Left cardiac atrium (tissue), 4 donors: ENCODE results near the gene MVB12B. TPM values are rescaled to one million over a fixed set of nuclear protein-coding genes. Genes with fewer than 3 reads are reported as not detected.

Experiments used
- ATAC-seq, 2 donors: fragments of 200-7000 bp; cut with Tn5 transposase; one replicate each; pipeline ENCODE4 v1.9.1; 2020; ENCODE audit warnings: mild to moderate bottlenecking in 2 of 2, moderate library complexity in 2 of 2
- DNase-seq: peaks from one replicate; pipeline ENCODE4 v3.0.0-alpha.2; 2020
- intact Hi-C, 2 donors: fragments of 100-400 bp; cut with DNase I; formaldehyde crosslinking; loops; one replicate each; pipeline versions ENCODE4 v1.14.1 to v1.15.1; 2022 to 2023
- total RNA-seq, 2 donors: library from RNA; stranded (reverse); fragmentation: NEBNext Ultra II Directional; extraction: Animal tissue kit (Norgen Biotek cat#: 25700); gene quantifications; one replicate each; pipeline ENCODE4 v1.2.1, GENCODE V29; 2021
- donor health status: DM: no; HTN: yes; CAD: no.
- donor health status: DM: no; HTN: yes; CAD: no; lungs with severe emphysema.
- donor health status: DM: yes; HTN: yes; CAD: no.
- donor health status: Dilated cardiomyopathy.

The MVB12B gene
- total RNA-seq, 2 donors from 2014 or later, result 9.7 to 12.3 TPM

DNA sequence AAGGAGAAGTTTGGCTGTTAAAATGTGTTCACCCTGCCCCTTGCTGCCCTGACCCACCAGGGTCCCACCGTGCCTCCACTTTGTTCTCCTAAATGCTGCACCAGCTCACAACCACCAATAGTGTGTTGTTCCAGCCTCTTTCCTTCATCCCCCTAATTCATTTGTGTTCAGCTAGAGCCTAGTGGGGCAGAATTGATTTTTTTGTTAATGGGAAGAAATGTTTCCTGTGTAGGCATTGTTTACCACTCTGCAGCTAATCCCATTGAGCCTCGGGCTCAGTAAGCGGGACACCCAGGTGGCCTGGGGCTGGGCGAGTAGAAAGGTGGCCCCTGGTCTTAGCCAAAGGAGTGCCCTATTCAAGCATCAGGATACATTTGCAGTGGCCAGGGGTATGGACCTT, 127.6 kb downstream of the MVB12B start:
- intact Hi-C loops, result no loop called here
- ATAC-seq (no peak), DNase-seq (no peak)

DNA sequence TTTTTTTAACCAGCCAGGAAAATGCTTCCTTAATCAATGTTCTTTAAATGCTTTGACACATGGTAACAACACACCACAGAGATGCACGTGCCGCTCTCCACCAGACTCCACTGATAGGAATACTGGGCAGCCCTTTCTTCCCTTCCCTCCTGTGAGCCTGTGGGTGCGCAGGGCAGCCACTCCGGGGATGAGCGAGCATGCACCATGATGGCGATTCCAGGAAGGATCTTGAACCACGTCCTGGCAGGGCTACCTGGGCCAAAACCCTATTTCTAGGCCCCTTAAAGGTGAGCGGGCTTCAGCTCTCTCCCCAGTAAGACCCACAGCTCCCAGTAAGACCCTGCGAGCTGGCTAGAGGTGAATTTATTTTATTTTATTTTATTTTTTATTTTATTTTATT, 128.2 kb downstream of the MVB12B start:
- DNase-seq, result no peak
- intact Hi-C loops, result no loop called here
- ATAC-seq, result no peak

DNA sequence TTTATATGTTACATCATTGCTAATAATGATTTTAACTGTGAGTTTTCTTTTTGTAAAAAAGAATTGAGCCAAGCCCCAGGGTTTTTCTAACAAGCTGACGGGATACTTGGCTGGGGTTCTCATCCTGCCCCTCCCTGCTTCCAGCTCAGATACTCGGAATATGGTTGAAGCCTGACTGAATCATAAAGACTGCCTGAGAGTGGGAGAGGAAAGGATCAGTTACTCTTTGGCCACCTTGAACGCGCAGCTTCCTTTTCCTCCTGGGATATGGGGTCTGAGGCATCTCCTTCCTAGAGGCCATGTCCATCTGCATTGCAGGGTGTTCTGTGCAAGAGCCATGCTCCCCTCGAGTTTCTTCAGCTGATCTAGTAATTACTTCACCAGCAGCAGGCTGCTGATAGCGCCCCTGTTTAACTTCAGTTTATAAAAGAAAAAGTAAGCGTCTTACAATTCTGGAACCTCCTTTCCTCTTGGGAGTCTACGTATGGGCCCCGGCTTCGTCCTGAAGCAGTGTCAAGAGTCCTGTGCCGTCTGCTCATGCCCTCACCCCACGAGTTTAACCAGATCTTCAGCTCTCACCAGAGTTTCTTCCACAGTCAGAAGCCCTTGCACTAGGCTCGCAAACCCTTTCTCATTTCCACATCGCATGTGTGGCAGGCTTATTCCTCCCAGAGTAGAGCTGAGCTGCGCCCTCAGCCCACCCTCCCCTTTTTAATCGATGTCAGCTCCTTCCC, 130.0 kb downstream of the MVB12B start:
- DNase-seq (no peak), ATAC-seq (peak in 1 of 2 donors; percentile 72)
- intact Hi-C loops, result no loop called here

DNA sequence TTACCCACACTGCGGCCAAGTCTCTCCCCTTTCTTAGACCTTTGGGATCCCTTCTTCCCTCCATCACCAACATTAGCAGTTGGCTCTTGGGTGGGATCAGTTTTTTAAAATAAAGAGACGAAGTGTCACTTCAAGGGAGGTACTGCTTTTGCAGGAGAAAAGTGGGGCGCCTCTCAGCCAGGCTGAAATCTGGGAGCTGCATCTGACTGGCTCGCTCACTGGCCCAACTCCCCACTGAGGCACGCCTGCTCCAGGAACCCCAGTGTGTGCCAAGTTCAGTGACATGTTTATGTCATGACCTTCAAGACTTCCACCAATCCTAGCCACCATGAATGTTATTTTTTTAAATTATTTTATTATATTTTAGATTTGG, 130.5 kb downstream of the MVB12B start:
- DNase-seq (no peak), ATAC-seq (no peak)
- intact Hi-C loops, result no loop called here

DNA sequence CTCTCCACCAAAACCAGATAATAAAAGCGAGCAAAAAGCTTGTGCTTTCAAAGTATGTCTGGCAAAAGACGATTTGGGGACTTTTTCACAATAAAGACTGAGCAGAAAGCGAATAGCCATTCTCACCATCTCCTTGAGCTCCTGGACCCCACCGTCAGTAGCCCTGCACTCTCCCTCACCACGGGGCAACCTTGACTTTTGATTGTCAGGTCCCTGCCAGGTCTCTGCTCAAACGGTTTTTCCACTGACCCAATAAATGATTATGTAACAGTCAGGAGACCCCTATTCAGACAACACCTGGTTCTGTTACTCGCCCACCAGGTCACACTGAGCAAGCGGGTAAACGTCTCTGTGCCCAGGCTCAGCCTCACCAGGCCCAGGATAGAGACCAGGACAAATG, 131.3 kb downstream of the MVB12B start:
- ATAC-seq (no peak), DNase-seq (no peak)
- intact Hi-C loops, result no loop called here

DNA sequence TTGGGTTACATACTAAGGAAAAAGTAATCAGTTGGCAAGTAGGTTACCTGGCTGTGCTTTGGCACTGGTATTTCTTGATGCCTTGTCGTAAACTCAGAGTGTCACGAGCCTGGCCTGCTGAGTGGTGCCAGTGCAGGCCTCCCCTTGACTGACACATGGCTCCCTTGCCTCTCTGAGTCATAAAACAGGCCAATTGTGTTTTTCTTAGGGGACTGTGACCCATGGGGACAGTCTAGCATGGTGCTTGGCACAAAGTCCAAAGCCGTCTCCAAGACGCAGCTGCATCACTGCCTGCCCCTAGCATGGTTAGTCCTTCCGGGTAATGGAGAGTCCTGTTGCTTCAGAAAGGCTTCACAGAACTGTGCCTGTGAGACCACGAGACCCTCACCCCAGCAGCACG, 132.5 kb downstream of the MVB12B start:
- no peak for ATAC-seq

DNA sequence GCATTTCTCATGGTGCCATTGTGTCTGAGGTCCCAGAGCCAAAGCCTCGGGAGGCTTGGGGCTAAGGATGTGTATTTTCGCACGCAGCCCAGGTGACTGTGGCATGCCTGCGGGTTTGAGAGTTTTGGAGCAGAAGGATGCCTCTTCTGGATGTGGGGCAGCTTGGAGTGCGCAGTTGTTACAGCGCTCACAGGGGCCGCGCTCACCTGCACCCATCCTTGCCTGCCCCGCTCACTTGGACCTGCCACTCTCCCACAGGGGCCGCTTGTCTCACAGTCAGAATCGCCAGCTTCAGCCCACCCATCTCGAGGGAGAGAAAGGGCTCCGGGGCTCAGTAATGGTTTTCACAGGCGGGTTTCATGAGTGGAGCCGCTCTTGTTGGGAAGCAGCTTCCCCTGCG, 132.9 kb downstream of the MVB12B start:
- DNase-seq (no peak), ATAC-seq (no peak)
- intact Hi-C loops, result no loop called here

More for the DNA sequence above, 132.5 kb downstream of the MVB12B start:
- intact Hi-C loops, result no loop called here
- no peak for DNase-seq

DNA sequence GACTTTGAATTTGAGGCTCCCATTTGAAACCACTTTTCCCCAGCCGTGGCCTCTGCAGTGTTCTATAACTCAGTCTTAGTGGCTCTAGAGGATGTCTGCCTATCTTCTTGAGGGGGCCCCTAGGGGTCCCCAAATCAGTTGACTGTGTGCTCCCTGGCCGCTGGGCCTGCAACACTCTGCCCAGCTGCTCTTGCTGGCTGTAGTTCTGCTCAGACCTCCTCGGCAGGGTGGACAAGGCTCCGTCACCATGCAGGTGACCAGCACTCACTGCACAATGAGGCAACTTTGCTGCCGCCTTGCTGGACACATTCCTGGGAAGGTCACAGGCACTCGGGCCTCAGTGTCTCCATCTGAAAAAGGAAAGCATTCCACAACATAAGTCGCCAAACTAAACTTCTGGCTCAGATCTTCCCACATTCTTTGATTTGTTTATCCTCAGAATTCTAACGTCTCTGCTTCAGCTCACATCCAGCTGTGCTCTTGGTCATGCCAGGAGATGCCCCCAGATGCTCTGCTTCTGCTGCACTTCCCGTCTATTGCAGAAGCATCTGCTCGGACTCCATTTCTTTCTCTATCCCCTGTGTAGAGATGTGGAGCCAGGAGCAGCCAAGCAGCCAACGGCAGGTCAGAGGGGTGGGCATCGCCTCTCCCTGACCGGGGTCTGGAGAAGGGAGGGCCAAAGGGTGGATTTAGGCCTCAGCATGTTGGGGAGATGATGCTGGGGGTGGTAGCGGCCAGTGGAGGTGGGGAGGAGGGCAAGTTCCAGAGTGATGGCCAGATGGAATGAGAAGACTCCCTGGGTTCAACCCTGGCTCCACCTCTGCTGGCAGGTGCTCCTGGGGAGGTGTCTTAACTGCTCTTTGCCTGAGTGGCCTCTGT, 133.6 kb downstream of the MVB12B start:
- intact Hi-C loops, result no loop called here
- DNase-seq (no peak), ATAC-seq (no peak)

DNA sequence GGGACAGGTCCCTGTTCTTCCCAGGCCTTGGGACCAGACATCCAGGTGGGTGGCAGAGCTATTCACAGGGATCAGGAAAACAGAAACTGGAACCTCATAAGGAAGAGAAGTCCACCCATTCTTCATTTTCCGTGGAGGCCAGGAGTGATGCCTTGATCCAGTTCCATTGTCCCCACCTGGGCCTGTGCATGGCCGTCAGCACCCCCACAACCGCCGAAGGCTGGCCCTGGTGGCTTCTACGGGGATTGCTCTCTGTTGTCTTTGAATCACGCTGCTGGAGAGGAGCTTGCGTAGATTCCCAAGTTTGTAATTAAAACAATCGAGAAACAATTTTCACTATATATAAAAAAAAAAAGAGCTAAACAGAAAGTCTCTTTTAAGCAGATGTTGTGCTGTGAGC, 134.4 kb downstream of the MVB12B start:
- ATAC-seq (no peak), DNase-seq (no peak)
- intact Hi-C loops, result no loop called here

DNA sequence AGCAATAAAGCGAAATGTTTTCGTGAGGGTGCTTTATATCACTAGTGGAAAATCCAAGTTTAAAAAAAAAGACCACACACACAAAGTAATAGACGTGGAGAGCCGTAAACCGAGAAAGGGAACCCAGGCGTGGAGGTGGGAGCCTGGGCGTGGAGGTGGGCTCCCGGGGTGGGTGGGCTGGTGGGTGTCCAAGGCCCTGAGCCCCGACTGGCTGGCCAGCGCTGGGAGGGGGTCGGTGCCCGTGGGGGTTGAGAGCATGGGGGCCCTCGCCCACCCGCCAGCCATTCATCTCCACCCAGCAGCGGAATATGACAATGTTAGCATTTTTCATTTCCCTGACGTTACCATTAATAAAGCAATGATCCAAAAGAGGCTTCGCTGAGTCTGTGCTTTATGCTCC, 135.0 kb downstream of the MVB12B start:
- DNase-seq, result no peak
- intact Hi-C loops, result no loop called here
- ATAC-seq, result no peak

DNA sequence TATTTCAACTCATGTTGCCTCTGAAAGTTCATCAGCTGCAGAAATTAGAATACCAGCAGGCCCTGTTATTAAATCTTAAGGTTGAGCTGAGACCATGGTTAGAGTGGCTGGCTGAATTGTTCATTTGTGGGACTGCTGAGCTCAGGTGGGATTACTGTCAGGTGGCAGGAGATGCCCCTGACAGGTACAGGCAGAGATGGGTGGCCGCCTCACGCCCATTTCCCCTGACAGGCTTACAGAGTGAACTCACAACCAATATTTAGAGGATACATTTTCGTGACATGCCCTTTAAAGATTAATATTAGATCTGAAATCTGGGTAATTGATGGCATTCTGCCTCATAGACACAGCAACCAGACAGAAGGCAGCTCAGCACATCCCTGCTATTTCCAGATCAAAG, 136.0 kb downstream of the MVB12B start:
- ATAC-seq (no peak), DNase-seq (no peak)
- intact Hi-C loops, result no loop called here

DNA sequence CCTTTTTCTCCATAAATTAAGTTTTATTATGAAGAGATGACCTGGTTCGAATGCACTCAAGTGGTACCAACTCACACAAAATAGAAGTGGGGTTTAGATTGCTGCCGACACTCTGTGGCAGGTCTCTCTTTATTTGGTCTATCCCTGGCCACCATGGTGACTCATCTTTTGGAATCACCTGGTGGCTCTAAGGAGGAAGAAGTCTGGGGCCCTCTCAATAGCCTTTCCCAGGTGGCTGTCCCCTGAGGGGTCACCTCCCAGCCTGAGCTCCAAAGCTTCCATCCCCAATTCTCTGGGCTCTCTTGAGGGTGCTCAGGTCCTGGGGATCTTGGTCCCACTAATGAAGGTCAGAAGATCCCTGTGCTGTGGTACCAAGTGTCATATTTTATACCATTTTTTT, 136.8 kb downstream of the MVB12B start:
- no peak for ATAC-seq
- intact Hi-C loops, result no loop called here
- DNase-seq, result no peak

DNA sequence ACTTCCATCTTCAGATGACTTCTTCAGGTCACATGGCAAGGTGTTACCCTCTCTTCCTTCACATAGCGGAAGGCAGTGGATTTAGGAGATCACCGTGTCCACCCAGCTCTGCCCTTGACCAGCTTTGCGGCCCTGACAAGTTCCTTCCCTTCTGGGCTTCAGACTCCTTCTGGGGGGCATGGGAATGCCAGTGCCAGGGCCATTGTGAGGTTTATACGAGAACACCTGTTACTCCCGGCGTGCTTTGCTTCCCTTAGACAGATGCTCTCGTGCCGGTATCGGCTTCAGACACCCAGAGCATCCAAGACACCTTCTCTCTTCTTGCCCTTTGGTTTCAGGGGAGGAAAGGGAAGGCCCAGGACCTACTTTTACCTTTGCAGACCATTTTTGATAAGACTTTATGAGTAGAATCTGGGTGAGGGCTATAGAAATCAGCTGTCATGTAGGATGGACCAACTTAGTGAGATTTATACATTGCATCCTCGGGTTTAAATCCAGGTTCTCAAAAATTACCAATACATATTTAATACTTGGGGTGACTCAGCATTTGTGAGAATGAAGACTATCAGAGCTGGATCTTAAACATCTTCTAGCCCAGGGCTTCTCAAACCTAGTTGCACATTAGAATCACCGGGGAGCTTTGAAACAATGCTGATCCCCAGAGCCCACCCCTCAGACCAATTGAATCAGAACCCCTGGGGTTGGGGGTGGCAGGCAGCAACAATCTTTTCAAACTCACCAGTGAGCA, 138.2 kb downstream of the MVB12B start:
- intact Hi-C loops, result no loop called here

DNA sequence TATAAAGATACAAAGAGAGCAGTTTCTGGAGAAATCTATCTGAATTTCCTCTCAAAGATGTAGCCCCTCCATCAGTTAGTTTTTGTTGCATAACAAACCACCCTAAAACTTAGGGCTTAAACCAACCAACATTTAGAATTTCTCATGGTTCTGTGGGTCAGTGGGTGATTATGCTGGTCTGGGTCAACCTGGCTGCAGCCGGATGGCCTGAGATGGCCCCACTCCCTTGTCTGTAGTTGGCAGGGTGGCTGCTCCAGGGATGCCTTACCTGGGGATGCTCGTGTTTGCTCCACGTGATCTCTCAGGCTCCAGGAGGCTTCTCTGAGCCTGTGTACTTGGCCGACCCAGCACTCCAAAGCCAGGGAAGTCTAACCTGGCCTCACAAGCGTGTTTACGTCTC, 139.3 kb downstream of the MVB12B start:
- DNase-seq (no peak), ATAC-seq (no peak)
- intact Hi-C loops, result no loop called here

More for the DNA sequence above, 138.2 kb downstream of the MVB12B start:
- DNase-seq (no peak), ATAC-seq (no peak)

DNA sequence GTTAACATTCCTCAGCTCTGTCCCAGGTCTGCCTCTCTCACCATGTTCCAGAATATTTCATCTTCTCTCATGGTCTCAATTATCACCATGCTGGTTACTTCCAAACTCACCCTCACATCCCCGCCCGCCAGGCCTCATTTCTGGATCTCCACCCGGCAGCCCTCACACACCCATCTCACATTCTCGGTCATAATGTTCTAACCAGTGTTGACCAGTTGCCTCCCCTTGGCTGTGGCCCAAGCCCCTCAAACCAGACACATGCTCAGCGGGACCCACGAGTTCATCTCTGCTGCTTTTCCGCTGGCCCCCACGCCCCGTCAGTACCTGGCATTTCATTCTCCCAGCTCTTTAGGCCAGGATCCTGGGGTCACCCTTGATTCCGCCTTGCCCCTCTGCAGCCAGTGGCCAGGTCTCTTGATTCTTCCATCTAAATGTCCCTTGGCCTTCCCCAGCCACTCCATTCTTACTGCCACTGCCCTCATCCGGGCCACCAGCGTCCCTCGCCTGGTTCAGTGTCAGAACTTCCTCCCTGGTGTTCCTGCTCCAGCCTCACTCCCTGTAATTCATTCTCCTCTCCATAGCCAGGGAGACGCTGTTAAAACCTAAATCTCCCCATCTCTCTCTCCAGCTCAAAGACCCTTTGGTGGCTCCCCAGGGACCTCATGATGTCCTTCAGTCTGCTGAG, 141.7 kb downstream of the MVB12B start:
- ATAC-seq (no peak), DNase-seq (no peak)
- intact Hi-C loops, result no loop called here

DNA sequence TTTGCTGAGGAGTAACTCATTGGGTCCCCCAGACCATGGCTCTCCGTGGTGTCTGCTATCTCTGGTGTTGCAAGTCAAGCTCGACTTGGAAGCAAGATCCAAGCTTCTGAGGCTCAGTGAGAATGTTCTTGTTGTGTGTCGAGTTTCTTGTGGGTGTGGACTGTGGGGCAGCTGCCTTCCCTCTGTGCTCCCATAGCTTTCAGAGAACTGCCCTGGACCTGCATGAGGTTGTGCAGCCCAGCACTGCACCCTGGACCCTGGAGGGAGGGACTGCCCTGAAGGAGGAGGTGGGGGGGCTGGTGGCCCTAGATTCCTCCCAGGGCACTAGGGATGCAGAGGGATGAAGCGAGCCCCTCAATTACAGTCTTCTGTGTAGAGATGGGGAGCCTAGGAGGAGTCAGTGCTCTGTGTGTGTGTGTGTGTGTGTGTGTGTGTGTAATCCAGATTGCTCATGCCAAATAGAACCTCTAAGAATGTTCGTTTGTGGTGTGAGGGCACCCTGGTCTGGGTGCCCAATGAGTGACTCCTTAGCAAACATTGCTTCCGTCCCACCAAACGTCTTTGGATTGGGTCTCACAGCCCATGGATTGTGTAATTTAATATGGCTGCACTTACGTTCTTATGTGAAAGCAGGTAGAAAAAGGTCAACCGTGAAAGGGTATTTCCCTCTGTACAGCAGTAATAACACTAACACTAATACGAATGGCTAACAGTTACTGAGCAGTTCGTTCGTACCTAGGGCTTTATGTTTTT, 143.8 kb downstream of the MVB12B start:
- ATAC-seq (no peak), DNase-seq (no peak)
- intact Hi-C loops, result no loop called here

DNA sequence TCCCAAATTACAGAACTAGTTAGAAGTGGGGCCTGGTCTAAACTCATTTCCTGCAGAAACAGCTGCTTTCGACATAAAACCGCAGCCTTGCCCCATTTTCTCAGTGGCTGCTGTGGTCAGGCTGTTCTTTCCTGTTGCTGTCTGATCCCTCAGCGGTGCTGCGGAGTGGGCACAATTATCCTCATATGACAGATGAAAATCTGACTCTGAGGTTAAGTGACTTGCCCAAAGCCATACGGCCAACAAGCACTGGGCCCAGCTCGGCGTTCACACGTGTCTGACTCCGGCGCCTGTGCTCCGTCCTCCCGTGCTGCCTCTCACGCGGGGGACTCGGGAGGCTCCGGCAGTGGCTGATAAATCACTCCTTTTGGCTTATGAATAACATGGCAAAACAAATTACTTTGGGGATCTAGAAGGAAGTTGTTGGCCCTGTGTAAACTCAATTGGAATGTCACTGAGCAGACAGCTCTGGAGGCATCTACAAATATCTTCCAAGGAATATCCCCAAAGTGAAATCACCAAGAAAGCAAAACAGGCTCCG, 144.5 kb downstream of the MVB12B start:
- ATAC-seq, result peak; percentile 74 to 78
- intact Hi-C loops, result no loop called here

DNA sequence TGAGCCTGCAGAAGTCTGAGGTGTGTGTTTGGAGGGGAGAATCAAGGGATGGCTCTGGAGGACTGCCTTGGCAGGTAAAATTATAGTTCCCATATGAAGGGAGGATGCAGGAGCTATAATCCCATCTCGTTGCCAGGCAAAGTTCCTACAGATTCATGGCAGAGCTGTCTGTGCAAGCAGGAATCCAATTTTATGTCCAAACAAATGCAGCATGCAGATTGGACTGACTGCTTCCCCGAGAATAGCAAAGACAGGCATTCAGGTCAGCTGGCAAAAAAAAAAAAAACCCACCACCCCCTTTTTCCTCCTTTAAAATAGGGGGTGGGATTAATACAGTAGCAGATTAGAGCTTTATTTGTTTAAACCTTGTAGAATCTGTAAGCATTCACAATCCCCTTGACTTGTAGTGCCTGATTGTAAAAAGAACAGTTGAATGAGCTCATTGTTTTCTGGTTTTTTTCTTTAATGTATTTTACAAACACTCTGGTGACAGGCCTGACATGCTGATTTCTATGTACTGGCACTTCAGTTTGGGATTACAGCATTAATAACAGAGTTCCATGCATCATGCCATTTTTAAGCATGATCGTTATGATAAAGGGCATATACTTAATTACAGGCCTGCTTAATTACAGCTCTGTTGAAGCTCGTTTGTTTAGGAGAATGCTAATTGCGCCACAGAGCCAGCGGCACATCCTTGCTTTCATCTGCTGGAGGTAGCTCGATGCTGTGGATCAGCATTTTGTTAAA, 145.7 kb downstream of the MVB12B start:
- no peak for DNase-seq
- ATAC-seq, result no peak
- intact Hi-C loops, result no loop called here

More for the DNA sequence above, 144.5 kb downstream of the MVB12B start:
- peak; percentile 60 for DNase-seq
